HG03469 (cell line): ENCODE results near the gene KLRF1.
"Not testable (repeated sequence)": the region's sequence is repeated elsewhere in the genome, so short reads cannot be mapped to it uniquely, and the experiment has no call there.

ENCODE experiments used
- ATAC-seq: cut with Tn5 transposase; IDR thresholded peaks from one replicate; pipeline ENCODE4 v1.9.1; 2021; ENCODE audit warnings: mild to moderate bottlenecking, moderate library complexity, moderate number of reproducible peaks; ENCODE audit not compliant: unreplicated experiment

Gene KLRF1

DNA sequence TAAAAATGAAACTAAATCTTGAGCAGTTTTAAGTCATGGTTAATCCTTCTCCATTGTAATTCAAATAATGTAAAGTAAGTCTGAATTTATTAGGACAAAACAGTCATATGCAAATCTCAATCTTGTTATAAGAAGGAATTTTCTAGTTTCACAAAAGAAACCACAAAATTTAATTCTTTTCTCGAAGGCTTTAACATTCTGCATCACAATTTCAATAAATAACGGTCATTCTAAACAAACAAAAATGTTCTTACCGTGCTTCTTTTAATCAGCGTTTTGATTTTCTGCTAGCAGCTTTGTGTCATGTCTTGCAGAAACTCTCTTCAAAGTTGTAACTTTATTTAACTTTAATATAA, 41.6 kb downstream of the KLRF1 start:
- no peak for ATAC-seq

DNA sequence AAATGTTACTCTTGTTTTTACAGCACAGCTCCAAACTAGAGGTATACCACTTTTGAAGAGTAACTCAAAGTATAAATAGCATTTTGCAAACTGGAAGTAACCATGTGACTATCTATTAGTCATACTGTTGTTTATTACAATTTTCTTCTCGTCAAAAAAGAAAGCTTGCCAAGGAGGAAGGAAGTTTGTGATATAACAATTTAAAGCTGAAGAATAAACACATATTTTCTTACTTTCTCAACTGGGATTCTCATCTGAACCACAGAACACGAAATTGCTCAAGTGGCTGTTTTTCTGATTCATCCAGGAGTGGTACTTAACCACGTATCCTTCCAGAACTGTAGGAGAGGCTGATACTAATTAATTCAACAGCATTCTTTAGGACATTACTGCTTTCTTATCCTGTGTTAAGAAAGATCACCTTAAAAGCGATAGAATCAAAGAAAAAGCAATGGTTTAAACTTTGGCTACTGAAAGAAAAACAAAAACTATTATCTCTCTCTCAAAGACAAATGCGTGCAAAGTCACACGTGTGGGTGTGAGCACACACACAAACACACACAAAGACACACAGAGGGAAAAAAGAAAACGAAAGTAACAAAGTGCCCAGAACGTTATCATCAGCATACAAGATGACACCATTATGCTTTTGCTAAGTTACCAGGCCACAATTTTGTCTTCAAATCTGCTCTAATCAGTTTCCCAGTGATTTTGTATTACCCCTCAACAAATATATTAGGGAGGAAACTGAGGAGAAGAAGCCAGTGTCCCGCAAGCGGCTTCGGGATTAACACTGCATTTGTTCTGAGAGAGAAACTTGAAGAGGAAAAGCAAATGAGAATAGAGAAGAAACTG, 42.3 kb downstream of the KLRF1 start, which contains the start of gene CLEC2B:
Gene CLEC2B (minus strand): TSS at position 48 of the 855 bp plus-strand sequence.
- ATAC-seq: no peak

DNA sequence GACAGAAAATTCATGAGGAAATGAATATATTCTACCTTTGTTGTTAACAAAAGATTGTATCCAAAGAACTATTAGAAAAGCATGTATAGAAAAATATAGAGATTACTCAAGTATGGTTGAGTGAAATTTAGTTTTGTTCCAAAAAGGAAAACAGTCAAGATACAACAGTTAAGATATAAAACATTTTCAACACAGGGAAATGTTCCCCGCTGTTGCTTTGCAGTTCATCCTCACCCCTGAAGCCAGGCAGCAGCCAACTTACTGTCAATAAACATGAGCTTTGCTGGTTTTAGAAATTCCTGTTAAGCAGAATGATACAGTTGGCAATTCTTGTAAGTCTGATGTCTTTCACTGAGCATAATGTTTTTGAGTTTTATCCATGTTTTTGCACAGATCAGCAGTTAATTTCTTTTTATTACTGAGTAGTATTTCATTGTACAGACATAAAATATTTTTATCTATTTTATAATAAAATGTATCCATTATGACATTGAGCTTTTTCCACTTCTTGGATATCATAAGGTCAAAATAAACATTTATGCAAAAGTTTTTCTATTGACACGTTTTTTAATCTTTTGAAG, 43.1 kb downstream of the KLRF1 start:
- ATAC-seq: no peak

- ATAC-seq: no peak
These were observed 44.9 kb downstream of the KLRF1 start for GRCh38 chr12:9872162-9872561.

DNA sequence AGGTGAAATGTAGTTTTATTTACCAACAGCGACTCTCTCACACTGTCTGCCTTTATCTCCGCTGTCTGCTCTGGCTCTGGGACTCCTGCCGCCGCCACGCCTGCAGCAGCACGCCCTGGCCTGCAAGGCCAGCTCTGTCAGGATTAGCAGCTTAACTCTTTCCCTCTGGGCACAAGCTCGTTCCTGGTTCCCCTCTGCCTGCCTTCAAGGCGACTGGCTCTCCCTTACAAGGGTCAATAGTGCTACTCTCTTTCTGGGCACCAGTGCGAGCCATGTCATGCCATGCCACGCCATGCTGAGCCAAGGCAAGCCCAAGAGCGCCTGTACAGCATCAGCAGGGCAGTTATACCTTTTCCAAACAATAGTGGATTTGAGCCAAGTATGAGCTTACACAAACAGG, 45.5 kb downstream of the KLRF1 start:
- no peak for ATAC-seq

GRCh38 chr12:9876120-9876519, 48.8 kb downstream of the KLRF1 start:
- not testable (repeated sequence) for ATAC-seq

DNA sequence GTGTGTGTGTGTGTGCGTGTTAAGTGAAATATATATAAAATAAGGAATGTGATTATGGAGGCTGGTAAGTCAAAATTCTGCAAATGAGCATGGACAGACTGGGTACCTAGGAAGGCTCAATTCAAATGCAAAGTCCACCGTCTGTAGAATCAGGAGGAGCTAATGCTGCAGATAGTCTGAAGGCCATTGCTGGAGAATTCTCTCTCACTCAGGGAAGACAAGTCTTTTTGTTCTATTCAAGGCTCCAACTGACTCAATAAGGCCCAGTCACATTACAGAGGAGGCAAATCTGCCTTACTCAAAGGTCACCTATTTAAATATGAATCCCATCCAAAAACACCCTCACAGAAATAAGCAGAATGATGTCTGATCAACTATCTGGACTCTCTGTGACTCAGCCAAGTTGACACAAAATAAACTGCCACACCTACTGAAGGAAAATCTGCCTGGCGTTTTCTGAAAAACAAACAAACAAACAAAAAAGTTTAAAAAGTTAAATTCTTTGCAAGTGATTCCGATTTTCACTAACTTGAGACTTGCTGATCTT, 53.3 kb downstream of the KLRF1 start:
- ATAC-seq: no peak

DNA sequence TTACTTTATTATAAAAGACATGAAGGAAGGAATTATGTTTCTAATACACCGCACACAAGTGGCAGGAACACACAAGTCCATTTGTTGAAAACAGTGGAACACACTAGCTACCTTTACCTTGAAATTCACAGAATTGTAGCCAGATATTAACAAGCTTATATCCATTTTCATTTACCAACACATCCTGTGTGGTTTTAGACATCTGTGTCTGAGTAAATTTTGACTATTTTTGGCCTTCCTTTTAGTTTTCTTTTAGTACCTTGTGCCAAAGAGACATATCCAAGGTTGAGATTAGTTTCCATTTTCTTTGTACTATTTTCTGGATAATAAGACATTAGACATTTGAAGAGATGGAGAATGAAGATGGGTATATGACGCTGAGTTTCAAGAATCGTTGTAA, 54.0 kb downstream of the KLRF1 start, which contains the start of gene KLRF2:
Gene KLRF2 (plus strand): TSS at position 244 of the 400 bp plus-strand sequence. CDS start 107 bp downstream, at position 351.
- ATAC-seq: no peak

DNA sequence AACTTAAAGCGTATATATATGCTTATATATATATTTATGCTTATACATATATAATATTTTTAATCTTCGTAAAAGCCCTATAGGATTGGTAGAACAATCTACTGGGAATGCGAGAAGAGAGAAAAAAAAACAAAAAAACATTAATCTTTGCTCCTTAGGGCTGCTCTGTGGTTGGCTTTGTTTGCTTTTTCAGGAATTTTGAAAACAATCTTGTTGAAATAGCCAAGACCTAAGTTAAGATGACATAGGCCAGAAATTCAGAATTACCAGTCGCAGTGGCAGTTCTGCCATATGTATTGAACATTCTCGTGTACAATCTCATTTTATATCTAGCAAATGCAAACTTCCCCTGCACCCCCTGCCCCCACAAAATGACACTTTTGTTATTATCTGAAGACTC, 54.7 kb downstream of the KLRF1 start:
- ATAC-seq: no peak

DNA sequence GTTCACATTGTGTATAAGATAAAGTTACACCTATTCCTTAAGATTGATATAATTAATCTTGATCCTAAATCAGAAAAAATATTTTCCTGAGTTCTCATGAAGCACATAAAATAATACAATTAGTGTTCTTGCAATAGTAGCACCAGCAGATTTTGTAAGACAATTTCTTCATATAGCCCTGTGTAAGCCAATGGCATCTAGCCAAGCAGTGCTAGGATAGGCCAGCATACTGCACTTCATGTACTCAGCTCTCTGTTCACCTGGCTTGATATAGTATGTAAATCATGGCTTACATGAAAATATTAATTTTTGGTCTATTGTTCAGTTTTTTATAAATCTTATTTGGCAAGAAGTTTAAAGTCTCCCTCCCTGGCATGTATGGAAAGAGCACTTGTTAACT, 55.9 kb downstream of the KLRF1 start:
- ATAC-seq: no peak

DNA sequence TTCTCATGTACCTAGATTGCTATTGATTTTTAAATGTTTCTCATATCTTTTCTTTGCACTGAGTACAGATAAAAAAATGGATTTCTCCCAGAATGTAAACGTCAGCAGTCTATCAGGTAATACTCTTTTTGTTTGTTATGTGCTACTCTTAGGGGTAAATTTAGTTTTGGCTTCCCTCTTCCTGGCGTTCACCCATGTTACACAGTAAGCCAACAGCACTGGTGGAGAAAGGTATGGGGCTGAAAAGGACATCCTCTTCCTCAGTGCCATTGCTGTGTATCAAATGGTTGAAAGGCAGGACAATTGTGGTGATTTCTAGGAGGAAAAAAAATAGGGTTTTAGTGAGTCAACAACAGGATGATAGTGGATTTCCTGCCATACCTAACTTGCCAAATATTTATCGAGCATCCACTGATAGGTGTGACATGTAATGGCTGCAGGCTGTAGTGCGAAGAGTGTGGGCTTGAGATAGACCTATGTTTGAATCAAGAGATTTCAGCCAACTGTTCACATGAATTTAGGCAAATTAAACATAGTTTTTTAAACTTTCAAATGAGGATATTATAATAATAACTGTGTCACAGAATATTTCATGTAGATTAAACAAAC, 61.5 kb downstream of the KLRF1 start:
- ATAC-seq: no peak
